Left ventricle myocardium inferior (tissue), 1 donor: ENCODE data around the gene EDEM1. TPM values are rescaled to one million over a fixed set of nuclear protein-coding genes. Genes with fewer than 3 reads are reported as not detected.
A peak's percentile ranks its signal among the peaks of the same experiment; 100 is the strongest.

ENCODE experiments used
- DNase-seq: peaks from one replicate; pipeline ENCODE4 v3.0.0-alpha.2; 2020
- H3K27ac ChIP-seq: fragments of 200-600 bp; replicated peaks from 2 replicates; pipeline ENCODE4 v1.8.0; 2021
- H3K27me3 ChIP-seq: fragments of 200-600 bp; 2 replicates; pipeline ENCODE4 v1.8.0; 2021; ENCODE audit warnings: low read depth
- H3K36me3 ChIP-seq: fragments of 200-600 bp; 2 replicates; pipeline ENCODE4 v1.8.0; 2021
- H3K4me1 ChIP-seq: fragments of 200-600 bp; 2 replicates; pipeline ENCODE4 v1.8.0; 2021
- H3K4me3 ChIP-seq: fragments of 200-600 bp; 2 replicates; pipeline ENCODE4 v1.8.0; 2021; ENCODE audit warnings: mild to moderate bottlenecking, moderate library complexity
- H3K9me3 ChIP-seq: fragments of 200-600 bp; replicated peaks from 2 replicates; pipeline ENCODE4 v1.8.0; 2021
- CTCF ChIP-seq: fragments of 200-600 bp; IDR thresholded peaks from 2 replicates; pipeline ENCODE4 v1.8.0; 2021; ENCODE audit warnings: antibody characterized with exemption, mild to moderate bottlenecking, borderline replicate concordance
- intact Hi-C: fragments of 100-400 bp; cut with micrococcal nuclease; formaldehyde crosslinking; loops from one replicate; pipeline ENCODE4 v1.11.0; 2022
- long read RNA-seq: library from polyadenylated mRNA; unstranded; transcript quantifications from one replicate; pipeline ENCODE4 v2.0.0, GENCODE V29; 2021
- total RNA-seq: library from RNA; stranded (reverse); fragmentation: NEBNext Ultra II Directional; extraction: Animal tissue kit (Norgen Biotek cat#: 25700); gene quantifications from one replicate; pipeline ENCODE4 v1.2.1, GENCODE V29; 2021
- donor health status: DM: no; HTN: yes; CAD: no; lungs with severe emphysema.

EDEM1 gene
- 7.9 TPM for total RNA-seq
- long read RNA-seq, full-length matches to known transcripts = 3 of 5 reads
- long read RNA-seq, partial matches to known transcripts = 0 of 5 reads
- long read RNA-seq, other reads (novel, unspliced or antisense) = 2 of 5 reads

GRCh38 chr3:5187156-5187919, at the start of gene EDEM1:
TSS of gene EDEM1 (plus strand) at chr3:5187707. CDS start at chr3:5187806, 99 bp downstream.
- Histone ChIP-seq H3K27ac (peak within 1 kb of the TSS; percentile 97), H3K36me3 (peaks cover under 1% of the 10 kb centered on the region), H3K4me3 (peak within 1 kb of the TSS; percentile 95), H3K9me3 (no peaks in the 10 kb centered on the region), H3K27me3 (no peaks in the 10 kb centered on the region), H3K4me1 (peaks cover 67% of the 10 kb centered on the region)
- TF ChIP-seq CTCF = no peak
- intact Hi-C loops = no loop called here
- DNase-seq = peak; percentile 94

GRCh38 chr3:5138214-5138981, 49.1 kb upstream of the EDEM1 start:
- intact Hi-C loops = no loop called here
- no peak for DNase-seq
- H3K9me3 ChIP-seq = no peaks in the 10 kb centered on the region
- no peaks in the 10 kb centered on the region for H3K36me3 ChIP-seq
- no peak overlapping the region for H3K27ac ChIP-seq
- no peak for TF ChIP-seq CTCF
- H3K4me1 ChIP-seq = peaks cover 80% of the 10 kb centered on the region
- no peak overlapping the region for H3K4me3 ChIP-seq
- H3K27me3 ChIP-seq = no peaks in the 10 kb centered on the region

- peaks cover 77% of the 10 kb centered on the region for H3K4me1 ChIP-seq
- H3K9me3 ChIP-seq = peaks cover 10% of the 10 kb centered on the region
- no peak overlapping the region for H3K4me3 ChIP-seq
- TF ChIP-seq CTCF = no peak
- intact Hi-C loops = no loop called here
- no peak for DNase-seq
- H3K36me3 ChIP-seq = no peaks in the 10 kb centered on the region
- H3K27me3 ChIP-seq = no peaks in the 10 kb centered on the region
- no peak overlapping the region for H3K27ac ChIP-seq
Observed at GRCh38 chr3:5140230-5140621, 47.3 kb upstream of the EDEM1 start.

GRCh38 chr3:5140839-5141238, 46.7 kb upstream of the EDEM1 start:
- TF ChIP-seq CTCF = no peak
- Histone ChIP-seq H3K4me3 (no peak overlapping the region), H3K27ac (no peak overlapping the region), H3K4me1 (peaks cover 75% of the 10 kb centered on the region), H3K9me3 (peaks cover 10% of the 10 kb centered on the region), H3K27me3 (no peaks in the 10 kb centered on the region), H3K36me3 (no peaks in the 10 kb centered on the region)
- intact Hi-C loops = no loop called here
- DNase-seq = no peak

GRCh38 chr3:5141760-5142159, 45.7 kb upstream of the EDEM1 start:
- no peaks in the 10 kb centered on the region for H3K36me3 ChIP-seq

More at GRCh38 chr3:5141760-5142159, 45.7 kb upstream of the EDEM1 start:
- no peak overlapping the region for H3K27ac ChIP-seq
- peaks cover 10% of the 10 kb centered on the region for H3K9me3 ChIP-seq
- intact Hi-C loops = no loop called here
- H3K4me1 ChIP-seq = peaks cover 70% of the 10 kb centered on the region
- DNase-seq = no peak
- H3K4me3 ChIP-seq = no peak overlapping the region
- no peak for TF ChIP-seq CTCF
- H3K27me3 ChIP-seq = no peaks in the 10 kb centered on the region
